GM21737 (cell line): ENCODE measurements around the gene BATF.

Experiments used
- ATAC-seq: cut with Tn5 transposase; IDR thresholded peaks from one replicate; pipeline ENCODE4 v1.9.1; 2021; ENCODE audit warnings: mild to moderate bottlenecking, moderate library complexity; ENCODE audit not compliant: unreplicated experiment

Gene BATF

GRCh38 chr14:75531660-75532317 is 9.5 kb downstream of the BATF start:
- ATAC-seq = no peak

GRCh38 chr14:75533791-75534555 is 11.7 kb downstream of the BATF start:
- ATAC-seq = no peak

GRCh38 chr14:75535164-75535898 is 13.1 kb downstream of the BATF start:
- ATAC-seq = no peak

- ATAC-seq = no peak
Measured at GRCh38 chr14:75537071-75537470, 14.8 kb downstream of the BATF start.

- ATAC-seq = no peak
Measured at GRCh38 chr14:75539162-75539560, 16.9 kb downstream of the BATF start.

- peak; percentile 41 for ATAC-seq
Measured at GRCh38 chr14:75539561-75540478, 17.6 kb downstream of the BATF start.

GRCh38 chr14:75540479-75540851 is 18.2 kb downstream of the BATF start:
- no peak for ATAC-seq

- peak; percentile 47 for ATAC-seq
Measured at GRCh38 chr14:75542588-75543091, 20.4 kb downstream of the BATF start.

GRCh38 chr14:75543253-75543652 is 21.0 kb downstream of the BATF start:
- peak; percentile 8 for ATAC-seq

GRCh38 chr14:75543786-75544185 is 21.5 kb downstream of the BATF start:
- no peak for ATAC-seq

GRCh38 chr14:75545907-75546306 is 23.6 kb downstream of the BATF start:
- ATAC-seq = no peak

- ATAC-seq = no peak
Measured at GRCh38 chr14:75547552-75548250, 25.4 kb downstream of the BATF start.

GRCh38 chr14:75548544-75548943 is 26.3 kb downstream of the BATF start:
- no peak for ATAC-seq

GRCh38 chr14:75549169-75549568 is 26.9 kb downstream of the BATF start:
- peak; percentile 52 for ATAC-seq

- ATAC-seq = no peak
Measured at GRCh38 chr14:75551021-75551420, 28.8 kb downstream of the BATF start.

- ATAC-seq = no peak
Measured at GRCh38 chr14:75553157-75553556, 30.9 kb downstream of the BATF start.

- ATAC-seq = no peak
Measured at GRCh38 chr14:75553761-75554364, 31.6 kb downstream of the BATF start.

GRCh38 chr14:75554482-75554881 is 32.2 kb downstream of the BATF start:
- ATAC-seq = no peak

GRCh38 chr14:75558440-75558839 is 36.2 kb downstream of the BATF start:
- ATAC-seq = no peak

- ATAC-seq = no peak
Measured at GRCh38 chr14:75559045-75559444, 36.8 kb downstream of the BATF start.
